GM21737 (cell line): ENCODE measurements around the gene NSUN6.
"Not testable (repeated sequence)": the region's sequence is repeated elsewhere in the genome, so short reads cannot be mapped to it uniquely, and the experiment has no call there.

Experiments used
- ATAC-seq: cut with Tn5 transposase; IDR thresholded peaks from one replicate; pipeline ENCODE4 v1.9.1; 2021; ENCODE audit warnings: mild to moderate bottlenecking, moderate library complexity; ENCODE audit not compliant: unreplicated experiment

Gene NSUN6

GRCh38 chr10:18659819-18660535, 8.6 kb upstream of the NSUN6 start:
- ATAC-seq, result peak; percentile 3

GRCh38 chr10:18659125-18659818, 7.9 kb upstream of the NSUN6 start, which contains the start of gene ARL5B:
Gene ARL5B, plus strand, starts transcription at chr10:18659431. Its CDS starts 207 bp downstream, at chr10:18659638.
- ATAC-seq, result peak; percentile 91

GRCh38 chr10:18658271-18659124, 7.1 kb upstream of the NSUN6 start:
- ATAC-seq, result peak; percentile 2

- no peak for ATAC-seq
These were observed 5.3 kb upstream of the NSUN6 start for GRCh38 chr10:18656724-18657123.

- ATAC-seq, result no peak
These were observed 1.7 kb upstream of the NSUN6 start for GRCh38 chr10:18653112-18653511.

GRCh38 chr10:18650404-18650997, 886 bp downstream of the NSUN6 start:
- ATAC-seq, result no peak

GRCh38 chr10:18649364-18649959, 1.9 kb downstream of the NSUN6 start:
- ATAC-seq, result no peak

GRCh38 chr10:18647945-18648344, 3.4 kb downstream of the NSUN6 start:
- ATAC-seq, result no peak

GRCh38 chr10:18647151-18647550, 4.2 kb downstream of the NSUN6 start:
- ATAC-seq, result no peak

GRCh38 chr10:18639719-18640118, 11.7 kb downstream of the NSUN6 start:
- not testable (repeated sequence) for ATAC-seq

- not testable (repeated sequence) for ATAC-seq
These were observed 14.0 kb downstream of the NSUN6 start for GRCh38 chr10:18637400-18637799.

GRCh38 chr10:18635995-18636394, 15.4 kb downstream of the NSUN6 start:
- ATAC-seq, result no peak

- ATAC-seq, result not testable (repeated sequence)
These were observed 18.9 kb downstream of the NSUN6 start for GRCh38 chr10:18632500-18632899.

- not testable (repeated sequence) for ATAC-seq
These were observed 23.9 kb downstream of the NSUN6 start for GRCh38 chr10:18627452-18628018.

- ATAC-seq, result no peak
These were observed 25.5 kb downstream of the NSUN6 start for GRCh38 chr10:18625886-18626285.

GRCh38 chr10:18623671-18624070, 27.7 kb downstream of the NSUN6 start:
- ATAC-seq, result not testable (repeated sequence)

GRCh38 chr10:18620856-18621255, 30.5 kb downstream of the NSUN6 start:
- no peak for ATAC-seq

GRCh38 chr10:18619016-18619415, 32.4 kb downstream of the NSUN6 start:
- ATAC-seq, result no peak

GRCh38 chr10:18616337-18616736, 35.0 kb downstream of the NSUN6 start:
- ATAC-seq, result no peak

GRCh38 chr10:18615618-18616017, 35.8 kb downstream of the NSUN6 start:
- no peak for ATAC-seq
